LNCAP (cell line): Measurements from ENCODE around the gene ENOSF1.

ENCODE experiments used
- TF ChIP-seq, protein P1 (sequence below): fragments of 450-650 bp; IDR thresholded peaks from 2 replicates; pipeline ENCODE4 v1.5.1; 2017; ENCODE audit warnings: mild to moderate bottlenecking

Gene ENOSF1

GRCh38 chr18:644395-645004 is 67.9 kb downstream of the ENOSF1 start:
- TF ChIP-seq, protein P1, sequence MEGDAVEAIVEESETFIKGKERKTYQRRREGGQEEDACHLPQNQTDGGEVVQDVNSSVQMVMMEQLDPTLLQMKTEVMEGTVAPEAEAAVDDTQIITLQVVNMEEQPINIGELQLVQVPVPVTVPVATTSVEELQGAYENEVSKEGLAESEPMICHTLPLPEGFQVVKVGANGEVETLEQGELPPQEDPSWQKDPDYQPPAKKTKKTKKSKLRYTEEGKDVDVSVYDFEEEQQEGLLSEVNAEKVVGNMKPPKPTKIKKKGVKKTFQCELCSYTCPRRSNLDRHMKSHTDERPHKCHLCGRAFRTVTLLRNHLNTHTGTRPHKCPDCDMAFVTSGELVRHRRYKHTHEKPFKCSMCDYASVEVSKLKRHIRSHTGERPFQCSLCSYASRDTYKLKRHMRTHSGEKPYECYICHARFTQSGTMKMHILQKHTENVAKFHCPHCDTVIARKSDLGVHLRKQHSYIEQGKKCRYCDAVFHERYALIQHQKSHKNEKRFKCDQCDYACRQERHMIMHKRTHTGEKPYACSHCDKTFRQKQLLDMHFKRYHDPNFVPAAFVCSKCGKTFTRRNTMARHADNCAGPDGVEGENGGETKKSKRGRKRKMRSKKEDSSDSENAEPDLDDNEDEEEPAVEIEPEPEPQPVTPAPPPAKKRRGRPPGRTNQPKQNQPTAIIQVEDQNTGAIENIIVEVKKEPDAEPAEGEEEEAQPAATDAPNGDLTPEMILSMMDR: no peak

- TF ChIP-seq, protein P1: no peak
These were observed 71.2 kb downstream of the ENOSF1 start for GRCh38 chr18:641224-641623.

GRCh38 chr18:635171-635570 is 77.3 kb downstream of the ENOSF1 start:
- TF ChIP-seq, protein P1: no peak

DNA sequence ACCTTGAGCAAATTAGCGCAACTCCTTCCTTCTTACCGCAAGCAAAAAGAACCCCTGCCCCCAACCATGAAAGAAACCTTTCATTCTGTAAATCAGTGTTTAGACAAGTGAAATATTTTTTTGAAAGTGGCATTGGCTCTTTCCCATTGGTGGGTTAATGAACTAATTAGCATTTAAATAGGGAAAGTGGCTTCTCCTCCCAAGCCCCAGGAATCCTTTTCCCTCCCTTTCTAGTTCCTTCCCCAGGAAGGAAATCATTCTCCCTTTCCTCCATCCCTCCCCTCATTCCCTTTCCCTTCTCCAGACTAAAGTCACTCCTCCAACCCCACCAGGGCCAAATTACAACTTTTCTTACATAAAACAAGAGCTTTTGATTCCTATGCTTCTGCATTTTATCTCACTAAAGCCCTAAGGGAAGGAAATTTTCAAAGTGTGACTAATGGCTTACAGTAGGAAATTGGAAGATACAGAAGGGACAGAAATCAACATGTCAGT is 77.8 kb downstream of the ENOSF1 start:
- TF ChIP-seq, protein P1: no peak

DNA sequence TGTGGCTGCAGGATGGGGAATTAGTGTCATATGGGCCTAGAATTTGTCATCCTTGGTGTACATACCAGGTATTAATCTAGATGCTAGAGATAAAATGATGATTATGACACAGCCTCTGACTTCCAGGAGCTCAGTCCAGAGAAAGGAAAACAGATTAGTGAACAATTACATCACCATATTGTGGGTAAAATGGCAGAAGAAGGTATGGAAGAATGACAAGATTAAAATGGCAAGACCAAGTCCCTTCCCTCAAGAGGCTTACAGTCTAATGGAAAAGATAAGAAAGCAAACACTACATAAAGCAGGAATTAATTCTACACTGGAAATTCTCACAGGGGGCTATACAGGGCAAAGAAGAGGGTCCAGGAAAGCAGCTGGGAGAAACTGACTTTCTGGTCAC is 80.9 kb downstream of the ENOSF1 start:
- TF ChIP-seq, protein P1: no peak

DNA sequence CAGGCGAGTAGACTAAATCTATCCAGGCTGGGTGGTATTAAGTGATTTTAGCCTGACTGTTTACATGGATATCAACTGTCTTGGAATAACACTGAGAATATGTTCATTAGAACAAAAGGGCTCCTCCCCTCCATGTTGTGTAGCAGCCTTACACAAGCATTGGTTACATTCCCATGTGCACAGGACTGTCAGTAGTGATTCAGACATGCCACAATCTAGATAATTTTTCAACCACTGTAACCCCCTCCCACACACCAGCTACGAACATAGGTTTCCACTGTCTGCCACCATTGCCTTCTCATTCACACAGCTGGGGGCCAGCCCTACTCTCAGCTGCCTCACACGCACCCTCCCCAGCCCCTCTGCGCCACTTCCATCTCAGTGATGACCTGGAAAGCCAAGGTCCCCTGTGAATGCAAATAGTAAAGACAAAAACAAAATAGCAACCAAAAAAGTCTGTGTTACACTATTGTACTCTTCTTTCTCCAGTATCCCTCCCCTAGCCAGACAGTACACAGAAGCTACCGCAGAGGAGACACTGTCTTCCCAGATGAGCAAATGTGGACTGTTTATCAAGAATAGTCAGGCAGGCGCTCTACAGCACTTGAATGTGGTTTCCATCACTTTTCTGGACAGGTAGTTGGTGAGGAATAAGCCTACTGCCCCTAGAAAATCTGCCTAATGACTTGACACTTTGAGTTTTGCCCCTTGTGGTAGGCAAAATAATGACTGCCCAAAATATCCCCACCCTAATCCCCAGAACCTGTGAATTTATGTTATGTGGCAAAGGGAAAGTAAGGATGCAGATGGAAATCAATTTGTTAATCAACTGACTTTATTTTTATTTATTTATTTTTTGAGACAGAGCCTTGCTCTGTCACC is 82.9 kb downstream of the ENOSF1 start:
- TF ChIP-seq, protein P1: no peak

DNA sequence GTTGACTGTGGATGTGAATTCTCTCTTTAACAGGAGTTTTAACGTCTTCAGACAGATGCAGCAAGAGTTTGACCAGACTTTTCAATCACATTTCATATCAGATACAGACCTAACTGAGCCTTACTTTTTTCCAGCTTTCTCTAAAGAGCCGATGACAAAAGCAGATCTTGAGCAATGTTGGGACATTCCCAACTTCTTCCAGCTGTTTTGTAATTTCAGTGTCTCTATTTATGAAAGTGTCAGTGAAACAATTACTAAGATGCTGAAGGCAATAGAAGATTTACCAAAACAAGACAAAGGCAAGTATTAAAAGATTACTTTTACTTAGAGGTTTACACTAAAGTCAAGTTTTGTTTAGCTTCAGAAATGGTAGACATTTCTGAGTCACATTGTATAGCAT is 85.2 kb downstream of the ENOSF1 start:
- TF ChIP-seq, protein P1: no peak
